Measurements from ENCODE around the gene GUCA1C.

DNA sequence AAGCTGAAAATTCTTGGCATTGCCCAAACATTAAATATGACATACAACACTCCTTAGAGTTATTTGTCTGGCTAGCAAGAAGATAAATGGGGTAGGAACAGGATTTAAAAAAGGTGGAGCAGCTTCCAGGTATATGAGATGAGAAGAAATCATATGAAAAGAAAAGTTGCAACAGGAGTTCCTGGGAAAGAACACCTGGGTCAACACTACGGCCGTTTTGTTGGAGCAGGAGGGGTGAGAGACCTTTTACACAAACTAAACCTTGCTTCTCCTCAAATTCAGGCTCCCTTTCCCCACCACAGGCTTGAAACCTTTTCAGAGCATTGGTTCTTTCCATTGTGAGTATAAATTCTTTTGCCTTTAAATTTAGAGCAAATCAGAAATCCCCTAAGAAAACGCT is 18.8 kb upstream of the GUCA1C start:
- TF ChIP-seq, protein P1, sequence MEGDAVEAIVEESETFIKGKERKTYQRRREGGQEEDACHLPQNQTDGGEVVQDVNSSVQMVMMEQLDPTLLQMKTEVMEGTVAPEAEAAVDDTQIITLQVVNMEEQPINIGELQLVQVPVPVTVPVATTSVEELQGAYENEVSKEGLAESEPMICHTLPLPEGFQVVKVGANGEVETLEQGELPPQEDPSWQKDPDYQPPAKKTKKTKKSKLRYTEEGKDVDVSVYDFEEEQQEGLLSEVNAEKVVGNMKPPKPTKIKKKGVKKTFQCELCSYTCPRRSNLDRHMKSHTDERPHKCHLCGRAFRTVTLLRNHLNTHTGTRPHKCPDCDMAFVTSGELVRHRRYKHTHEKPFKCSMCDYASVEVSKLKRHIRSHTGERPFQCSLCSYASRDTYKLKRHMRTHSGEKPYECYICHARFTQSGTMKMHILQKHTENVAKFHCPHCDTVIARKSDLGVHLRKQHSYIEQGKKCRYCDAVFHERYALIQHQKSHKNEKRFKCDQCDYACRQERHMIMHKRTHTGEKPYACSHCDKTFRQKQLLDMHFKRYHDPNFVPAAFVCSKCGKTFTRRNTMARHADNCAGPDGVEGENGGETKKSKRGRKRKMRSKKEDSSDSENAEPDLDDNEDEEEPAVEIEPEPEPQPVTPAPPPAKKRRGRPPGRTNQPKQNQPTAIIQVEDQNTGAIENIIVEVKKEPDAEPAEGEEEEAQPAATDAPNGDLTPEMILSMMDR (conservative IDR thresholded peaks at IDR 0.05; ENCODE audit: low read depth, low read length), result no peak
- TF ChIP-seq EZH2 (IDR thresholded peaks at IDR 0.05; ENCODE audit: borderline replicate concordance, low read depth, low read length, poor library complexity, severe bottlenecking), result no peak
